Testis (tissue), 3 donors: ENCODE measurements around the gene ILF2. TPM values are rescaled to one million over a fixed set of nuclear protein-coding genes. Genes with fewer than 3 reads are reported as not detected.

Experiments used
- DNase-seq: peaks from one replicate; pipeline ENCODE4 v3.0.0-alpha.2; 2019
- H3K27ac ChIP-seq, 2 donors: fragments of 200-600 bp; sonication (generic); one replicate each; pipeline ENCODE4 v1.5.1; 2019
- H3K27me3 ChIP-seq: fragments of 200-600 bp; sonication (generic); one replicate; pipeline ENCODE4 v1.5.1; 2019
- H3K36me3 ChIP-seq: fragments of 200-600 bp; sonication (generic); one replicate; pipeline ENCODE4 v1.5.1; 2017; ENCODE audit warnings: low read depth; ENCODE audit errors: missing control alignments
- H3K4me1 ChIP-seq: fragments of 200-600 bp; sonication (generic); one replicate; pipeline ENCODE4 v1.5.1; 2019
- H3K4me3 ChIP-seq, 2 donors: fragments of 200-600 bp; sonication (generic); one replicate each; pipeline ENCODE4 v1.5.1; 2017 to 2019
- H3K9me3 ChIP-seq: fragments of 200-600 bp; sonication (generic); one replicate; pipeline ENCODE4 v1.5.1; 2017
- CTCF ChIP-seq, 3 experiments: fragments of 450-650 bp in 2 of 3; fragments of 200-600 bp in 1 of 3; sonication (generic) in 1 of 3; IDR thresholded peaks; one replicate each; pipeline ENCODE4 v1.5.1; 2016 to 2019; ENCODE audit warnings: antibody characterized with exemption in 3 of 3, mild to moderate bottlenecking in 2 of 3, moderate library complexity in 1 of 3
- POLR2A ChIP-seq: fragments of 450-650 bp; IDR thresholded peaks from one replicate; pipeline ENCODE4 v1.6.1; 2017; ENCODE audit warnings: antibody characterized with exemption, mild to moderate bottlenecking, moderate library complexity
- WGBS, 2 donors: methylation state at CpG; one replicate each; pipeline ENCODE4 v1.1.5; 2018; 5-methylcytosine and 5-hydroxymethylcytosine counted together
- intact Hi-C: fragments of 100-400 bp; cut with DNase I; formaldehyde crosslinking; loops from one replicate; pipeline ENCODE4 v1.15.1; 2023; ENCODE audit warnings: low total_unique reads
- polyA plus RNA-seq: library from polyadenylated mRNA; stranded (reverse); fragments of 350-450 nt; fragmentation: Illumina TruSeq; extraction: RNeasy Lipid Tissue Mini Kit (QIAGEN cat#74804); gene quantifications from one replicate; pipeline ENCODE4 v1.2.3, GENCODE V29; 2014; ENCODE audit warnings: low read depth, low replicate concordance; ENCODE audit not compliant: insufficient read depth
- total RNA-seq, 2 donors: library from RNA; depleted of rRNA; stranded (reverse); fragments of >200 nt; gene quantifications; one replicate each; pipeline ENCODE4 v1.2.3, GENCODE V29; 2016

Gene ILF2
- total and polyA plus RNA-seq, 3 donors from 2014 or later = 150 to 295 (median 153) TPM

- peaks cover 6% of the 10 kb centered on the region for H3K4me1 ChIP-seq
- WGBS, 2 donors = 43 to 67% methylated on average over 3 of the region's 3 CpGs
- H3K27me3 ChIP-seq = no peaks in the 10 kb centered on the region
- no peaks in the 10 kb centered on the region for H3K9me3 ChIP-seq
- no peak overlapping the region for H3K27ac ChIP-seq
- H3K4me3 ChIP-seq = no peak overlapping the region
- no peak for DNase-seq
- no peaks in the 10 kb centered on the region for H3K36me3 ChIP-seq
- intact Hi-C loops = no loop called here
- TF ChIP-seq POLR2A (no peak), CTCF (IDR thresholded peaks at IDR 0.05) (no peak)
Measured at GRCh38 chr1:153649137-153649862, 21.5 kb downstream of the ILF2 start.

GRCh38 chr1:153648000-153648643, 22.7 kb downstream of the ILF2 start:
- intact Hi-C loops = no loop called here
- H3K27ac ChIP-seq = peak overlapping the region in 1 of 2 donors; percentile 64
- H3K4me3 ChIP-seq = no peak overlapping the region
- peaks cover 15% of the 10 kb centered on the region for H3K4me1 ChIP-seq
- WGBS, 2 donors = 81 to 85% methylated on average over 10 of the region's 10 CpGs
- no peaks in the 10 kb centered on the region for H3K36me3 ChIP-seq
- H3K9me3 ChIP-seq = no peaks in the 10 kb centered on the region
- no peak for TF ChIP-seq CTCF (IDR thresholded peaks at IDR 0.05)
- no peak for TF ChIP-seq POLR2A
- DNase-seq = no peak
- H3K27me3 ChIP-seq = no peaks in the 10 kb centered on the region

GRCh38 chr1:153647346-153647714, 23.5 kb downstream of the ILF2 start:
- intact Hi-C loops = no loop called here
- Histone ChIP-seq H3K4me1 (peaks cover 17% of the 10 kb centered on the region), H3K9me3 (no peaks in the 10 kb centered on the region), H3K27me3 (no peaks in the 10 kb centered on the region), H3K36me3 (no peaks in the 10 kb centered on the region), H3K4me3 (no peak overlapping the region), H3K27ac (peak overlapping the region in 1 of 2 donors; percentile 64)
- 50 to 54% methylated on average over 2 of the region's 2 CpGs for WGBS, 2 donors
- no peak for DNase-seq
- TF ChIP-seq POLR2A = no peak
- TF ChIP-seq CTCF (IDR thresholded peaks at IDR 0.05) = no peak

- DNase-seq = no peak
- Histone ChIP-seq H3K9me3 (no peaks in the 10 kb centered on the region), H3K4me1 (peaks cover 17% of the 10 kb centered on the region), H3K4me3 (no peak overlapping the region), H3K36me3 (no peaks in the 10 kb centered on the region), H3K27me3 (no peaks in the 10 kb centered on the region), H3K27ac (peak overlapping the region in 1 of 2 donors; percentile 64)
- WGBS, 2 donors = 77 to 87% methylated on average over 5 of the region's 5 CpGs
- intact Hi-C loops = no loop called here
- no peak for TF ChIP-seq CTCF (IDR thresholded peaks at IDR 0.05)
- no peak for TF ChIP-seq POLR2A
Measured at GRCh38 chr1:153646672-153647345, 24.0 kb downstream of the ILF2 start.
